ENCODE data around the gene ABCC3.
A peak's percentile ranks its signal among the peaks of the same experiment; 100 is the strongest.

ABCC3 gene

GRCh38 chr17:50634224-50634914 is at the start of gene ABCC3:
TSS of gene ABCC3 (plus strand) at chr17:50634881. CDS start at chr17:50634937, 56 bp downstream.
- Histone ChIP-seq H3K4me3 (peak within 1 kb of the TSS; percentile 80), H3K27ac (peak within 1 kb of the TSS in 1 of 2 donors; percentile 14)
- TF ChIP-seq CTCF (IDR thresholded peaks at IDR 0.05), result no peak
- DNase-seq (ENCODE audit: low spot score), result no peak

GRCh38 chr17:50585346-50585745 is 49.3 kb upstream of the ABCC3 start:
- no peak overlapping the region for H3K27ac ChIP-seq
- TF ChIP-seq CTCF (IDR thresholded peaks at IDR 0.05), result no peak
- DNase-seq (ENCODE audit: low spot score), result no peak
- H3K4me3 ChIP-seq, result no peak overlapping the region

- Histone ChIP-seq H3K4me3 (no peak overlapping the region), H3K27ac (no peak overlapping the region)
- no peak for TF ChIP-seq CTCF (IDR thresholded peaks at IDR 0.05)
- DNase-seq (ENCODE audit: low spot score), result no peak
Observed at GRCh38 chr17:50585891-50586290, 48.8 kb upstream of the ABCC3 start.

GRCh38 chr17:50586421-50587247 is 48.0 kb upstream of the ABCC3 start:
- H3K27ac ChIP-seq, result no peak overlapping the region
- no peak for DNase-seq (ENCODE audit: low spot score)
- no peak for TF ChIP-seq CTCF (IDR thresholded peaks at IDR 0.05)
- H3K4me3 ChIP-seq, result no peak overlapping the region

- H3K4me3 ChIP-seq, result no peak overlapping the region
- H3K27ac ChIP-seq, result no peak overlapping the region
- TF ChIP-seq CTCF (IDR thresholded peaks at IDR 0.05), result no peak
- no peak for DNase-seq (ENCODE audit: low spot score)
Observed at GRCh38 chr17:50587571-50587970, 47.1 kb upstream of the ABCC3 start.

- no peak for DNase-seq (ENCODE audit: low spot score)
- no peak overlapping the region for H3K27ac ChIP-seq
- no peak for TF ChIP-seq CTCF (IDR thresholded peaks at IDR 0.05)
- H3K4me3 ChIP-seq, result no peak overlapping the region
Observed at GRCh38 chr17:50588391-50589049, 46.2 kb upstream of the ABCC3 start.
